HG02973 (cell line): ENCODE results near the gene NME1.
"Not testable (repeated sequence)": the region's sequence is repeated elsewhere in the genome, so short reads cannot be mapped to it uniquely, and the experiment has no call there.

ENCODE experiments used
- ATAC-seq: cut with Tn5 transposase; IDR thresholded peaks from one replicate; pipeline ENCODE4 v1.9.1; 2021; ENCODE audit warnings: moderate library complexity; ENCODE audit not compliant: unreplicated experiment

The NME1 gene

DNA sequence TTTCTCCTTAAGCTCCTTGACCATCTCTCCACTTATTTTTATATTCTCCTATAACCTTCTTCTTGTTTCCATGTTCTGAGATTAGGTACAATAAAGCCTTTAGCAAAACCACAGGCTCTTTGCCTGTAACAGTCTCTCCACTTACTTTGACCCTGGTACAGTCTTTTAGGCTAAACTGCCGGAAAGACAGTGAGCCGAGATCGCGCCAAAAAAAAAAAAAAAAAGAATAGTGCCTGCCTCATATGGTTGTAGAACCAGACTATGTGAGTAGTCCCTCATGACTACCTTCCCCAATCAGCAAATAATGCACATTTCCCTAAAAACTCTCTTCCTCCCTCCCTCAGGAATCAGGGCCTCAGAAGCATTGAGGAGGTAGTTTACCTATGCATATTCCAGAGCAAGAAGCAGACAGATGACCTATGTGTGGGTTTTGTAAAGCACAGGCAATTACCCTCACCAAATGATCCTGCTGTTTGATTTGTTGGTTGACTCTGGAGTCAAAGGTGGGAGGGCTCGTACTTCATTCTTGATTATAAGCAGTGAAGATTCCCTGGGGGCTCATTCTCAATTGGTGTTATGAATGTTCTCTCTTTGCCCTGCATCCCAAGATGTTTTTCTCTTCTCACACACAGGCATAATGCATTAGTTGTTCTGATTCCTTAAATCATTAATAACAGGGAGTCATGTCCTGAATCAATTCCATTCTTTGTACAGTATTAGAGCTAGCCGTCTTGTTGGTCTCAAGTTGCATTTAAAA lies 8.9 kb upstream of the NME1 start:
- no peak for ATAC-seq

DNA sequence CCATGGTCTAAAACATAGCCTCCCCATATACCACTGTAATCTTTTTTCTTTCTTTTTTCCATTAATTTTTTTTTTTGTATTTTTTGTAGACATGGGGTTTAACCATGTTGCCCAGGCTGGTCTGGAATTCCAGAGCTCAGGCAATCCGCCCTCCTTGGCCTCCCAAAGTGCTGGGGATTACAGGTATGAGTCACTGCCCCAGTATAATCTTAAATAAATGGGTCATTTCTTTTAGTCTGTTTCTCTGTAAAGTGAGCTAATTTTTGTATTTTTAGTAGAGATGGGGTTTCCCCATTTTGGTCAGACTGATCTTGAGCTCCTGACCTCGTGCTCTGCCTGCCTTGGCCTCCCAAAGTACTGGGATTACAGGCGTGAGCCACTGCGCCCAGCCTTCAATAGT lies 5.7 kb upstream of the NME1 start:
- no peak for ATAC-seq

DNA sequence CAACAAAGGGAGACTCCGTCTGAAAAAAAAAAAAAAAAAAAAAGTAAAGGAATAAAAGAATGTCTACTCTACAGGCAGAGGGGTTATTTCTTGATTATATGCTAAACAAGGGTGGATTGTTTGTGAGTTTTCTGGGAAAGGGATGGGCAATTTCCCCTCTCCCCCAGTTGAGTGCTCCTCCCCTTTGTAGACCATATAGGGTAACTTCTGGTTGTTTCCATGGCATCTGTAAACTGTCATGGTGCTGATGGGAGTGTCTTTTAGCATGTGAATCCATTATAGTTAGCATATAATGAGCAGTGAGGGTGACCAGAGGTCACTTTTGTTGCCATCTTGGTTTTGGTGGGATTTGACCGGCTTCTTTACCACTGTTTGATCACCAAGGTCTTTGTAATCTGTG lies 4.2 kb upstream of the NME1 start:
- no peak for ATAC-seq

- ATAC-seq: no peak
Observed at GRCh38 chr17:51150932-51151331, 2.4 kb upstream of the NME1 start.

GRCh38 chr17:51152766-51153209 lies 571 bp upstream of the NME1 start:
- no peak for ATAC-seq

DNA sequence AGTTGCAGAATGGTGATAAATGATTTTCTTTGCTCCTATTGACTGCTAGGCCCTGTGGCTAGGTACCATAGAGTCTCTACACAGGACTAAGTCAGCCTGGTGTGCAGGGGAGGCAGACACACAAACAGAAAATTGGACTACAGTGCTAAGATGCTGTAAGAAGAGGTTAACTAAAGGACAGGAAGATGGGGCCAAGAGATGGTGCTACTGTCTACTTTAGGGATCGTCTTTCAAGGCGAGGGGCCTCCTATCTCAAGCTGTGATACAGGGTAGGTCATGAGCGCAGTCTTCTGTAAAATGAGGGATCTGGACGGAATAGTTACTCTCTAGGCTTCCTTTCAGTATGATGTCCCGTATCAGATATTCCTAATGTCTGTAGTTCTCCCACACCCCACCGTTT lies 817 bp downstream of the NME1 start:
- no peak for ATAC-seq

DNA sequence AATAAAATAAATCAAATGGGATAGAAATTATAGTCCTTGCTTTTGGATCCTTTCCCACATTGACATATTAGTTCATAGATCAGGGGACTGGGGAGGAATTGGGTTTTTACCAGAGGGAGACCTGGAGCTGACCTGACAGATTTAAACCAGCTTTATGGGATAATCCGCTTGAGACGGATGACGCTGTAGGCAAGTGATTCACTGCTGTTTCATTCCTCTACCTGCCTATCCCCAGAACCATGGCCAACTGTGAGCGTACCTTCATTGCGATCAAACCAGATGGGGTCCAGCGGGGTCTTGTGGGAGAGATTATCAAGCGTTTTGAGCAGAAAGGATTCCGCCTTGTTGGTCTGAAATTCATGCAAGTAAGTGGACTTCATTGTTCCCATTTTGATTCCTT lies 2.1 kb downstream of the NME1 start:
- no peak for ATAC-seq

GRCh38 chr17:51159604-51160003 lies 6.2 kb downstream of the NME1 start:
- no peak for ATAC-seq

DNA sequence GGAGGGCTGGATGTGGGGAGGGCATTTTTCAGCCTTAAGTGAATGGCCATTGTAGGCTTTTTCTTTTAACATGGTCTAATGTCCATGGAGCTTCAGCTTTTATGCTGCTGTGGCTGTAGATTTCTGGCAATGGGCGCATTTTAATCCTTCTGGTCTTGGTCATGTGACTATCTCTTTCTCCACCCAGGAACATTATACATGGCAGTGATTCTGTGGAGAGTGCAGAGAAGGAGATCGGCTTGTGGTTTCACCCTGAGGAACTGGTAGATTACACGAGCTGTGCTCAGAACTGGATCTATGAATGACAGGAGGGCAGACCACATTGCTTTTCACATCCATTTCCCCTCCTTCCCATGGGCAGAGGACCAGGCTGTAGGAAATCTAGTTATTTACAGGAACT lies 8.2 kb downstream of the NME1 start:
- ATAC-seq: no peak

GRCh38 chr17:51164911-51165679 lies 11.7 kb downstream of the NME1 start:
- no peak for ATAC-seq

DNA sequence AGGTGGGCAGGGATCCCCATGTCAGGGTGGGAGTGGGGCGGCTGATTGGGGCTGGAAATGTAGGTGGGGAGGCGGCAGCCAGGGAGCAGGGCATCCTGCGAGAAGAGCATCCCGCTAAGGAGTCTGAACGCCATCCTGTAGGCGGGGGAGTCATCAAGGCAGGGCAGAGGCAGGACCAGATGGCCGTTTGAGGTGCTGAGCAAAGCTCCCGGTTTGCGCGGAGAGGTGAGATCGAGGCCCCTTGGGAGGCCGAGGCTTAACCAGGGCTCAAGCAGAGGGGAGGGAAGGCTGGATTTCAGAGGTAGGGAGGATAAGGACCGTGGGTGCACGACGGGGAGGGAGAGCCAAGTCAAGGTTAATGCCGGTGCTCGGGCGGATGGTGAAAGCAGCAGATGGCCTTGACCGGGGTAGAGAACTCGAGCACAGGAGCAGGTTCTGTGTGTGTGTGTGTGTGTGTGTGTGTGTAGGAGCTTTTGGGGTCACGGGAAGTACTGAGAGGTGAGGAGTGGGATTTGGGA lies 12.4 kb downstream of the NME1 start:
- peak; percentile 12 for ATAC-seq

DNA sequence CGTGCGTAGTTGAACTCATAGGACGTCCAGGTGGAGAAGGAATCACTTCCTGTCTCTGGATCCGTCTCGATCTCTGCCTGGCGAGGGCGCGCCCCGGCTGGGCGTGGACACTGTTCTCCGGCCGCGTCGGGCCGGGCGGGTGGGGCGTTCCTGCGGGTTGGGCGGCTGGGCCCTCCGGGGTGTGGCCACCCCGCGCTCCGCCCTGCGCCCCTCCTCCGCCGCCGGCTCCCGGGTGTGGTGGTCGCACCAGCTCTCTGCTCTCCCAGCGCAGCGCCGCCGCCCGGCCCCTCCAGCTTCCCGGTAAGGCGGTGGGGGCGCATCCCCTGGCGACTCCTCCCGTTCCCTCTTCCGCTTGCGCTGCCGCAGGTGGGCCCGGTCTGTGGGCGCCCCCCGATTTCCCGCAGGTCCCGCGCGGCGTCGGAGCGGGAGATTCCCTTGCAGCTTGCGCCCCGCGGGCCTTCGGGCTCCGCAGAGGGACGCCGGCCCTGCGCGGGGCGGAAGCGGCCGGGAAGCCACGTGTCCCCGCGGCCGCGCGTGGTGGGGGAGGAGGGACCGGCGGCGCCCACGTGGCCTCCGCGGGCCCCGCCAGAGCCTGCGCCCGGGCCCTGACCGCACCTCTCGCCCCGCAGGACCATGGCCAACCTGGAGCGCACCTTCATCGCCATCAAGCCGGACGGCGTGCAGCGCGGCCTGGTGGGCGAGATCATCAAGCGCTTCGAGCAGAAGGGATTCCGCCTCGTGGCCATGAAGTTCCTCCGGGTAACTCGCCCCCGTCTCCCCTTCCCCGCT lies 13.0 kb downstream of the NME1 start, which contains the start of gene NME2:
NME2 (plus strand) TSS at position 214 of the 789 bp plus-strand sequence; CDS start at position 634, 420 bp downstream.
- peak; percentile 81 for ATAC-seq

GRCh38 chr17:51166987-51167931 lies 13.9 kb downstream of the NME1 start:
- peak; percentile 41 for ATAC-seq

GRCh38 chr17:51169340-51169739 lies 16.0 kb downstream of the NME1 start:
- ATAC-seq: no peak

- ATAC-seq: no peak
Observed at GRCh38 chr17:51170736-51171135, 17.4 kb downstream of the NME1 start.

DNA sequence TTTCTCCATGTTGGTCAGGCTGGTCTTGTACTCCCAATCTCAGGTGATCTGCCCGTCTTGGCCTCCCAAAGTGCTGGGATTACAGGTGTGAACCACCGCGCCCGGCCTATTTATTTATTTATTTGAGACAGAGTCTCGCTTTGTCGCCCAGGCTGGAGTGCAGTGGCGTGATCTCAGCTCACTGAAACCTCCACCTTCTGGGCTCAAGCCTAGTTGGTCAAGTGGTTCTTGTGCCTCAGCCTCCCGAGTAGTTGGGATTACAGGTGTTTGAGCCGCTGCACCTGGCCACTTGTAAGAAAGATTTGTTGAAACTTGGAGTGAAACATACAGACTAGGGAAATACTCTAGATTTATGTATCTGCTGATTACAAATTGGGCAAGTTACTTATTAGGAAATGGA lies 18.7 kb downstream of the NME1 start:
- ATAC-seq: not testable (repeated sequence)

DNA sequence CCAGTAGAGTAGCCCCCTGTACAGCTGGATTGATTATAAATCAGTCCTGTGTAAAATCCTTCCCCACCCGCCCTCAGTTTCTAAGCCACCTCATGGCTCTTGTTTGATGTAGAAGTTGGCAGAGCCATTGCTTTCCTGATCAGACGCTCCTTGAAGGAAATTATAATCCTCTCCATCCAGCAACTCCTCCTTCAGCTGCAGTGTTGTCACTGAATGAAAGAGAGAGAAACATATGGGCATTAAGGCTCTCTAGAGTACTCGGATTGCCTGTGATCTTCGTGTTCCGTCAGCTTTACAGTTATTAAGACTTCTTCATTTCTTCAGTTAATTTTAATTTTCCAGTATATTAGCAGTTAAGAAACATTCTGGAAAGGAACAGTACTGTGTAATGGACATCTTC lies 27.1 kb downstream of the NME1 start:
- ATAC-seq: no peak

- ATAC-seq: no peak
Observed at GRCh38 chr17:51184124-51184523, 30.8 kb downstream of the NME1 start.

- no peak for ATAC-seq
Observed at GRCh38 chr17:51185763-51186332, 32.5 kb downstream of the NME1 start.
